OCI-LY7 (cell line): ENCODE results near the gene ESR2. TPM values are rescaled to one million over a fixed set of nuclear protein-coding genes. Genes with fewer than 3 reads are reported as not detected.

ENCODE experiments used
- BruUV-seq: library from RNA; stranded (reverse); fragments of 400-500 nt; replicated peaks from 2 replicates; lab custom pipeline; 2021; lab: Mats Ljungman, UMichigan
- CTCF ChIA-PET: fragments of 300-600 bp; sonication (Branson Sonifier 250); formaldehyde crosslinking; loops from one replicate; lab custom pipeline; 2022; ENCODE audit warnings: antibody characterized with exemption; ENCODE audit not compliant: unreplicated experiment; lab: Charles Lee
- POLR2A ChIA-PET: fragments of 300-600 bp; sonication (Branson Sonifier 250); formaldehyde crosslinking; loops from one replicate; lab custom pipeline; 2022; ENCODE audit warnings: antibody characterized with exemption; lab: Charles Lee
- DNase-seq: peaks from one replicate; pipeline ENCODE4 v3.0.0-alpha.2; 2015; ENCODE audit warnings: low spot score
- H2AFZ ChIP-seq: fragments of 200-600 bp; sonication (generic), shearing (Covaris generic); 2 replicates; pipeline ENCODE4 v1.6.1; 2014; ENCODE audit warnings: mild to moderate bottlenecking, antibody characterized with exemption, low read length, moderate library complexity
- H3K27ac ChIP-seq: fragments of 200-600 bp; sonication (generic); 2 replicates; pipeline ENCODE4 v1.5.1; 2014; ENCODE audit warnings: mixed run types, low read depth, mild to moderate bottlenecking, moderate library complexity, low read length, inconsistent platforms; ENCODE audit not compliant: poor library complexity, severe bottlenecking
- H3K36me3 ChIP-seq: fragments of 200-600 bp; sonication (generic); 2 replicates; pipeline ENCODE4 v1.6.1; 2014; ENCODE audit warnings: mild to moderate bottlenecking, antibody characterized with exemption, low read length, moderate library complexity, mixed read lengths; ENCODE audit not compliant: insufficient read depth
- H3K4me1 ChIP-seq: fragments of 200-600 bp; sonication (generic); 2 replicates; pipeline ENCODE4 v1.5.1; 2014; ENCODE audit warnings: mild to moderate bottlenecking, low read length; ENCODE audit not compliant: insufficient read depth, poor library complexity, severe bottlenecking
- H3K4me2 ChIP-seq: fragments of 200-600 bp; sonication (generic); 2 replicates; pipeline ENCODE4 v1.6.1; 2014; ENCODE audit warnings: mild to moderate bottlenecking, low read length
- H3K4me3 ChIP-seq: fragments of 200-600 bp; sonication (generic); 2 replicates; pipeline ENCODE4 v1.5.1; 2014; ENCODE audit warnings: mild to moderate bottlenecking, low read depth, low read length; ENCODE audit not compliant: poor library complexity, severe bottlenecking
- H3K79me2 ChIP-seq: fragments of 200-600 bp; sonication (generic); 2 replicates; pipeline ENCODE4 v1.6.1; 2016; ENCODE audit warnings: low read depth, mild to moderate bottlenecking, low read length, moderate library complexity, mixed read lengths; ENCODE audit not compliant: insufficient read depth
- H3K9me2 ChIP-seq: fragments of 200-600 bp; sonication (generic); 2 replicates; pipeline ENCODE4 v1.6.1; 2016; ENCODE audit warnings: mild to moderate bottlenecking, low read length, mixed read lengths; ENCODE audit not compliant: insufficient read depth
- H3K9me3 ChIP-seq: fragments of 200-600 bp; sonication (generic); 2 replicates; pipeline ENCODE4 v1.6.1; 2014; ENCODE audit warnings: mild to moderate bottlenecking, mixed run types, low read length, mixed read lengths
- H4K20me1 ChIP-seq: fragments of 200-600 bp; sonication (generic); 2 replicates; pipeline ENCODE4 v1.6.1; 2014; ENCODE audit warnings: mild to moderate bottlenecking, antibody characterized with exemption, low read length, moderate library complexity, mixed read lengths; ENCODE audit not compliant: insufficient read depth
- EZH2phosphoT487 ChIP-seq: fragments of 200-600 bp; sonication (generic); IDR thresholded peaks from 2 replicates; pipeline ENCODE4 v1.6.1; 2018; ENCODE audit warnings: low read depth, borderline replicate concordance, mild to moderate bottlenecking, mixed run types, antibody characterized with exemption, low read length, moderate library complexity, mixed read lengths
- intact Hi-C: fragments of 100-400 bp; cut with micrococcal nuclease; formaldehyde crosslinking; loops from one replicate; pipeline ENCODE4 v1.10.0; 2022; ENCODE audit not compliant: unreplicated experiment
- total RNA-seq, 2 experiments: library from RNA; depleted of rRNA in 1 of 2; stranded (reverse); fragments of >200 nt in 1 of 2; shearing (Covaris generic) in 1 of 2; gene quantifications; 2 replicates each; pipeline ENCODE4 v1.2.3, GENCODE V29; 2014 to 2022
- TF ChIP-seq, protein P1 (sequence below): fragments of 200-600 bp; sonication (generic); conservative IDR thresholded peaks from 2 replicates; pipeline ENCODE4 v1.5.1; 2014; ENCODE audit warnings: mild to moderate bottlenecking, antibody characterized with exemption, low read length, moderate library complexity, mixed read lengths

Gene ESR2
- total RNA-seq, 2 experiments from 2014 or later = 13.4 to 37.7 TPM

DNA sequence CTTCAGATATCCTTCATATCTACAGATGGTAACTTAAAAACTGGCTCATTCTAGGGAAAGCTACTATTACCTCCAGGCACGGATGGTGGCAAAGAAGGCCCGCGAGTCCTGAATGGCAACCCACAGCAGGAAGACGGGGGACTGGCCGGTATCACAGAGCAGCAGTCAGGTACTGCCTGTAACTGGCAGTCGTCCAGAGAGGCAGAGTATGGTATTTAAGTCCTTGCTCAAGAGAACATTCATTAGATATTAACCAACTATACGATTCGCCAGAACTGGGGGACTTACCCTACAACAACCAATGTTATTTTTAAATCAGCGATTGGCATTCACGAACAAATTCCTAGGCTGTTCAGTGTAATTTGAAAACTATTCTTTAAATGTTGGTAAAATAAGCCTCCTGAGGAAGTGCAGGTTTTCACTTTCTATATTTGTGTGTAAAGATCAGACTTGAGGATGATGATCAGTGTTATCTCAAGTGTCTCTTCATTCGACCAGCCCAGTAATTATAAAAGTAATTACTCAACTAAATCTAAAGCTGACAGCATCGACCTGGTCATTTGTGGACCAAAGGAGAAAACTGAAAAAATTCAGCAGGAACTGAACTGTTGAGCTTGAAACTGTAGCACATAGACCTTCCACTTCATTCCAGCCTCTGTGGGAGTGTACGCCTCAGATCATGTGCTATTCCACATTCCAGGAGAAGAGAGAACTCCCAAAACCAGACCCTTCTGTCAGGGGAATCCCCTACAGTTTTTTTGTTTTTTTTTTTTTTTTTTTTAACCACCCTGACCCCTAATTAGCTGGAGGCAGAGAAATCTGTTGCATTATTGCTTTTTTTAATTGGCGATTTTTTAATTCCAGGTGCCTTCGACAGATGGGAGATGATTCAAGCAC is 75.6 kb downstream of the ESR2 start:
- no peaks in the 10 kb centered on the region; the same call in 1 of the 2 replicates for H4K20me1 ChIP-seq
- no peaks in the 10 kb centered on the region for H3K9me2 ChIP-seq
- TF ChIP-seq, protein P1, sequence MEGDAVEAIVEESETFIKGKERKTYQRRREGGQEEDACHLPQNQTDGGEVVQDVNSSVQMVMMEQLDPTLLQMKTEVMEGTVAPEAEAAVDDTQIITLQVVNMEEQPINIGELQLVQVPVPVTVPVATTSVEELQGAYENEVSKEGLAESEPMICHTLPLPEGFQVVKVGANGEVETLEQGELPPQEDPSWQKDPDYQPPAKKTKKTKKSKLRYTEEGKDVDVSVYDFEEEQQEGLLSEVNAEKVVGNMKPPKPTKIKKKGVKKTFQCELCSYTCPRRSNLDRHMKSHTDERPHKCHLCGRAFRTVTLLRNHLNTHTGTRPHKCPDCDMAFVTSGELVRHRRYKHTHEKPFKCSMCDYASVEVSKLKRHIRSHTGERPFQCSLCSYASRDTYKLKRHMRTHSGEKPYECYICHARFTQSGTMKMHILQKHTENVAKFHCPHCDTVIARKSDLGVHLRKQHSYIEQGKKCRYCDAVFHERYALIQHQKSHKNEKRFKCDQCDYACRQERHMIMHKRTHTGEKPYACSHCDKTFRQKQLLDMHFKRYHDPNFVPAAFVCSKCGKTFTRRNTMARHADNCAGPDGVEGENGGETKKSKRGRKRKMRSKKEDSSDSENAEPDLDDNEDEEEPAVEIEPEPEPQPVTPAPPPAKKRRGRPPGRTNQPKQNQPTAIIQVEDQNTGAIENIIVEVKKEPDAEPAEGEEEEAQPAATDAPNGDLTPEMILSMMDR = no peak
- no peak for TF ChIP-seq EZH2phosphoT487
- CTCF ChIA-PET = no interaction called here
- DNase-seq = no peak
- POLR2A ChIA-PET = interaction anchor here (0.6 to 3.5 kb wide), 11 partner anchors 10 to 874 kb away, joined by 3 to 13 read pairs (median 5); no protein-coding TSS in a partner anchor
- peaks cover 99% of the 10 kb centered on the region for H3K36me3 ChIP-seq
- no peak overlapping the region for H3K4me3 ChIP-seq
- no TSS peak for BruUV-seq
- peak overlapping the region; percentile 56 for H3K27ac ChIP-seq
- peaks cover 23% of the 10 kb centered on the region for H3K4me1 ChIP-seq
- H3K4me2 ChIP-seq = peak overlapping the region; percentile 20; the same call in 1 of the 2 replicates
- intact Hi-C loops = loop anchor here (5.0 kb wide), 1 partner anchor 74 kb away; the partner anchor contains the start of gene ESR2
- H3K9me3 ChIP-seq = no peaks in the 10 kb centered on the region
- no peak overlapping the region for H2AFZ ChIP-seq
- peaks cover 15% of the 10 kb centered on the region; the same call in 1 of the 2 replicates for H3K79me2 ChIP-seq

DNA sequence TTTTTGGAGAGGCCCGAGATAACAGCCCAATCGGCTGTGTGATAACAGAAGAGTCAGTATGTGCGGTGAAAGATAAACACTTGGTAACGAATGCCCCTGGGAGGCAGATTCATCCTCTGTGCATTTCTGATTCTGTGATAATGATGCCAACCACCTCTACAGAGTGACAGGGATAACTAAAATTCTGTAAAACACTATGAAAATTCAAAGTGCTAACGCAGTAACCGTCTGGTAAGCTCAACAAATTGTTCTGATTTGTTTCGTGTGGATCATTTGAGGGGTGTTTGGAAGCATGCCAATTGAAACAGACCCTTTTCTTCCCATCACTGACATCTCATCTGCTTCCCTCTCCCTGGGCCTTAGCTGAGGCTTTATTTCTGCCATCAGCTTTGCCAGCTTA is 76.3 kb downstream of the ESR2 start:
- Histone ChIP-seq H3K27ac (peak overlapping the region; percentile 56), H3K9me3 (no peaks in the 10 kb centered on the region), H3K4me1 (peaks cover 23% of the 10 kb centered on the region), H2AFZ (no peak overlapping the region), H3K79me2 (peaks cover 15% of the 10 kb centered on the region; the same call in 1 of the 2 replicates), H3K9me2 (no peaks in the 10 kb centered on the region), H3K36me3 (peaks cover 99% of the 10 kb centered on the region), H3K4me3 (no peak overlapping the region), H4K20me1 (no peaks in the 10 kb centered on the region; the same call in 1 of the 2 replicates), H3K4me2 (peak overlapping the region; percentile 20)
- TF ChIP-seq EZH2phosphoT487 = no peak
- TF ChIP-seq, protein P1 = no peak
- POLR2A ChIA-PET = interaction anchor here (0.9 to 3.5 kb wide), 4 partner anchors 11 to 71 kb away, joined by 3 to 13 read pairs (median 3); no protein-coding TSS in a partner anchor
- intact Hi-C loops = loop anchor here (5.0 kb wide), 1 partner anchor 74 kb away; the partner anchor contains the start of gene ESR2
- no TSS peak for BruUV-seq
- no peak for DNase-seq
- CTCF ChIA-PET = no interaction called here
